Effector memory CD4-positive, alpha-beta T cell (primary cell): ENCODE data around the gene NHP2.
A peak's percentile ranks its signal among the peaks of the same experiment; 100 is the strongest.
"Not testable (repeated sequence)": the region's sequence is repeated elsewhere in the genome, so short reads cannot be mapped to it uniquely, and the experiment has no call there.

Source experiments
- DNase-seq, 3 donors: peaks; one replicate each; pipeline ENCODE4 v3.0.0-alpha.2; 2020
- H3K27ac ChIP-seq: 2 replicates; pipeline ENCODE4 v1.7.0; 2013; ENCODE audit warnings: mild to moderate bottlenecking, low read length, moderate library complexity; ENCODE audit not compliant: insufficient read depth, poor library complexity, severe bottlenecking
- H3K27me3 ChIP-seq: replicated peaks from 2 replicates; pipeline ENCODE4 v1.7.0; 2013; ENCODE audit warnings: mild to moderate bottlenecking, low read length; ENCODE audit not compliant: insufficient read depth, control insufficient read depth, poor library complexity, severe bottlenecking
- H3K36me3 ChIP-seq: 2 replicates; pipeline ENCODE4 v1.7.0; 2013; ENCODE audit warnings: mild to moderate bottlenecking, low read length, moderate library complexity; ENCODE audit not compliant: control insufficient read depth, insufficient read depth
- H3K4me1 ChIP-seq: 2 replicates; pipeline ENCODE4 v1.7.0; 2013; ENCODE audit warnings: low read length, mild to moderate bottlenecking; ENCODE audit not compliant: control insufficient read depth, insufficient read depth, poor library complexity, severe bottlenecking
- H3K4me3 ChIP-seq: 2 replicates; pipeline ENCODE4 v1.7.0; 2013; ENCODE audit warnings: low read length, low read depth, mild to moderate bottlenecking; ENCODE audit not compliant: insufficient read depth, poor library complexity, severe bottlenecking
- H3K9me3 ChIP-seq: 2 replicates; pipeline ENCODE4 v1.7.0; 2013; ENCODE audit warnings: mild to moderate bottlenecking, low read length, moderate library complexity; ENCODE audit not compliant: control insufficient read depth
- total RNA-seq, 3 donors: gene quantifications; one replicate each; lab custom pipeline; 2026; lab: John Stamatoyannopoulos, UW

Gene NHP2
- 20.3 to 32.2 (median 20.6) reads per million in 3 donors for total RNA-seq

DNA sequence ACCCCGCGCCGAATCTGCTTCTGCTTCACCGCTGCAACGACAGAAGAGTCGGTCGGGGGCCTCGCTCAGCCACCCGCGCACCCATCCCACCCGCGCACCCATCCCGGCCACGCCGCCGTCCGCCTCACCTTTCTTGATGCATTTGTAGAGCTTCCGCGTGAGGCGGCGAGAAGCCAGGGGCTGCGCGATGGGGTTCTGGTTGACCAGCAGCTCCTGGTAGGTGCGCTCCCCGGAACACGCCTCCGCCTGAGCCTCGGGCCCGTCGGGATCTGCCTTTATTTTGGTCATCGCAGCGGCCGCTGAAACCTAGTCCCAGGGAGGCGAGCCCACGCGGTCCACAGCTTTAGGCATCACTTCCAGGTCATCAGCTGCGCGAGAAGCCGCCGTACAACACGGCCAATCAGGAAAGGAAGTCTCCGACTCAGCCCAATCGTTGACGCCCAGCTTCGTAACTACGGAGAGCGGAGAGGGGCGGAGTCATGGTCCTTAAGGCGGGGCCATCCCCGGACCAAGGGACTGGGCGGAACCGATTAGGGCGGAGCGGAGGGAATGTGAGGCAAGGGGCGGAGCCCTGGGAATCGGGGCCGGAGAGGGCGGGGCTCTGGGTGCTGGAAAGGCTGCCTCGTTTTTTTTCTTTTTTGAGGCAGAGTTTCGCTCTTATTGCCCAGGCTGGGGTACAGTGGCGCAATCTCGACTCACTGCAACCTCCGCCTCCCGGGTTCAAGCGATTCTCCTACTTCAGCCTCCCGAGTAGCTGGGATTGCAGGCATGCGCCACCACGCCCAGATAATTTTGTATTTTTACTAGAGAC lies at the start of gene NHP2:
Gene NHP2 (minus strand): TSS at position 356 of the 811 bp plus-strand sequence. CDS start 68 bp downstream, at position 288.
- Histone ChIP-seq H3K27me3 (no peaks in the 10 kb centered on the region), H3K36me3 (peaks cover 26% of the 10 kb centered on the region), H3K4me3 (peak within 1 kb of the TSS; percentile 76), H3K27ac (peak within 1 kb of the TSS; percentile 56), H3K9me3 (no peaks in the 10 kb centered on the region), H3K4me1 (peaks cover 10% of the 10 kb centered on the region)
- peak; percentile 96 to 98 (median 97) for DNase-seq

DNA sequence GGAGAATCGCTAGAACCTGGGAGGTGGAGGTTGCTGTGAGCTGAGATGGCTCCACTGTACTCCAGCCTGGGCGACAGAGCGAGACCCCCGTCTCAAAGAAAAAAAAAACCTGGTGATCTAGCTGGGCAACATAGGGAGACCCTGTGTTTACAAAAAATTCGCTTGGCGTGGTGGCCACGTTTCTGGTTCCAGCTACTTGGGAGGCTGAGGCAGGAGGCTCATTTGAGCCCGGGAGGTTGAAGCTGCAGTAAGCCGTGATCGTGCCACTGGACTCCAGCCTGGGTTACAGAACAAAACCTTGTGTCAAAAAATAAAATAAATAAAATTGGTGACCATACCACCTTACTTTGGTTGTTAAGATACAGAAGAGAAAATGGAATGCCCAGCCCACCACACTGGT lies 48.9 kb upstream of the NHP2 start:
- Histone ChIP-seq H3K27ac (no peak overlapping the region), H3K36me3 (peaks cover 10% of the 10 kb centered on the region), H3K27me3 (no peaks in the 10 kb centered on the region), H3K4me3 (no peak overlapping the region), H3K4me1 (peaks cover 19% of the 10 kb centered on the region), H3K9me3 (no peaks in the 10 kb centered on the region)
- no peak for DNase-seq

- no peak overlapping the region for H3K27ac ChIP-seq
- peaks cover 16% of the 10 kb centered on the region for H3K4me1 ChIP-seq
- no peak overlapping the region for H3K4me3 ChIP-seq
- no peak for DNase-seq
- no peaks in the 10 kb centered on the region for H3K27me3 ChIP-seq
- no peaks in the 10 kb centered on the region for H3K9me3 ChIP-seq
- peaks cover 4% of the 10 kb centered on the region for H3K36me3 ChIP-seq
Measured at GRCh38 chr5:178201927-178202235, 48.2 kb upstream of the NHP2 start.

DNA sequence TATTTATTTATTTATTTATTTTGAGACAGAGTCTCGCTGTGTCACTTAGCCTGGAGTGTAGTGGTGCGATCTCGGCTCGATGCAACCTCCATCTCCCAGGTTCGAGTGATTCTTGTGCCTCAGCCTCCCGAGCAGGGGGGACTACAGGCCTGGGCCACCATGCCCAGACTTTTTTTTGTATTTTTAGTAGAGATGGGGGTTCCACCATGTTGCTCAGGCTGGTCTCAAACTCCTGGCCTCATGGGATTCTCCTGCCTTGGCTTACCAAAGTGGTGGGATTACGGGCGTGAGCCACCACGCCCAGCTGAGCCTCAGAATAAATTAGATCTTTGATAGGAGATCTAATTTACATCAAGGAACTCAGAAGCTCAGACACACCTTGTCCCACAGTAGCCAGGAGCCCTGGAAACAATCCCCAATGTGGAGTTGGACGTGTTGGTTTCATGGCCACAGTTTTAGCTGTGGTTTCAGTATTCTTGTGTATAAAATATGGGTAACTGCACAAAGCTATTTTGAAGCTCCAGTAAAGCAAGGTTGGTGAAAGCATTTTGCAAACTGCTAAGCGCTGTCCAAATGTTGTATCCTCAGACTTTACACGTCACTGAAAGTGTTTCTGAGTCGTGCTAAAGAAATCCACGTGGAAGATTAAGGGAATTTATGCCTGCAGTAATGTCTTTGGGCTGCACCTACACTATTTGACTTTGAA lies 47.7 kb upstream of the NHP2 start:
- Histone ChIP-seq H3K9me3 (no peaks in the 10 kb centered on the region), H3K27me3 (no peaks in the 10 kb centered on the region), H3K36me3 (no peaks in the 10 kb centered on the region), H3K4me1 (peaks cover 11% of the 10 kb centered on the region), H3K27ac (no peak overlapping the region), H3K4me3 (no peak overlapping the region)
- no peak for DNase-seq

- Histone ChIP-seq H3K4me1 (no peaks in the 10 kb centered on the region), H3K36me3 (no peaks in the 10 kb centered on the region), H3K27me3 (no peaks in the 10 kb centered on the region), H3K27ac (no peak overlapping the region), H3K4me3 (no peak overlapping the region), H3K9me3 (no peaks in the 10 kb centered on the region)
- no peak for DNase-seq
Measured at GRCh38 chr5:178199581-178200434, 46.1 kb upstream of the NHP2 start.

- no peak overlapping the region for H3K27ac ChIP-seq
- H3K4me1 ChIP-seq = no peaks in the 10 kb centered on the region
- no peaks in the 10 kb centered on the region for H3K9me3 ChIP-seq
- H3K4me3 ChIP-seq = no peak overlapping the region
- no peaks in the 10 kb centered on the region for H3K36me3 ChIP-seq
- DNase-seq = no peak
- H3K27me3 ChIP-seq = no peaks in the 10 kb centered on the region
Measured at GRCh38 chr5:178198706-178199105, 45.0 kb upstream of the NHP2 start.

DNA sequence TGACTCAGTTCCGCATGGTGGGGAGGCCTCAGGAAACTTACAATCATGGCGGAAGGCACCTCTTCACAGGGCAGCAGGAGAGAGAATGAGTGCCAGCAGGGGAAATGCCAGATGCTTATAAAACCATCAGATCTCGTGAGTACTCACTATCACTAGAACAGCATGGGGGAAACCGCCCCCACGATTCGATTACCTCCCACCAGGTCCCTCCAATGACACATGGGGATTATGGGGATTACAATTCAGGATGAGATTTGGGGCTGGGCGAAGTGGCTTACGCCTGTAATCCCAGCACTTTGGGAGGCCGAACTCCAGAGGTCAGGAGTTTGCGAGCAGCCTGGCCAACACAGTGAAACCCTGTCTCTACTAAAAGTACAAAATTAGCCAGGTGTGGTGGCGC lies 44.5 kb upstream of the NHP2 start:
- H3K27me3 ChIP-seq, H3K4me1 ChIP-seq, H3K9me3 ChIP-seq, H3K4me3 ChIP-seq, DNase-seq, H3K36me3 ChIP-seq, H3K27ac ChIP-seq: not testable (repeated sequence)

DNA sequence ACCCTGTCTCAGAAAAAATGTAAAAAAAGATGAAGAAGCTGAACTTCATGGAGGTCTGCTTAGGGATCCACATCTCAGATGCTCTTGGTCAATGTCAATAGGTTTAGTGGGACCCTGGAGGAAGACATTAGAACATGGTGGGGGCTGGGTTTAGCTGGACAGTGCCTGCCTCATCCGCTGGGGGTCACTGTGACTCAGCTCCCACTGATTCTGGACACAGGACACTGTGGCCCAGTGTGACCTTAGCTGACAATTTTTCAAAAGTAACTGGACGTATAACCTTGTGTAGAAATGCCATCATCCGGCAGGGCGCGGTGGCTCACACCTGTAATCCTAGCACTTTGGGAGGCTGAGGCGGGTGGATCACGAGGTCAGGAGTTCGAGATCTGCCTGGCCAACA lies 43.3 kb upstream of the NHP2 start:
- no peaks in the 10 kb centered on the region for H3K36me3 ChIP-seq
- no peak for DNase-seq

DNA sequence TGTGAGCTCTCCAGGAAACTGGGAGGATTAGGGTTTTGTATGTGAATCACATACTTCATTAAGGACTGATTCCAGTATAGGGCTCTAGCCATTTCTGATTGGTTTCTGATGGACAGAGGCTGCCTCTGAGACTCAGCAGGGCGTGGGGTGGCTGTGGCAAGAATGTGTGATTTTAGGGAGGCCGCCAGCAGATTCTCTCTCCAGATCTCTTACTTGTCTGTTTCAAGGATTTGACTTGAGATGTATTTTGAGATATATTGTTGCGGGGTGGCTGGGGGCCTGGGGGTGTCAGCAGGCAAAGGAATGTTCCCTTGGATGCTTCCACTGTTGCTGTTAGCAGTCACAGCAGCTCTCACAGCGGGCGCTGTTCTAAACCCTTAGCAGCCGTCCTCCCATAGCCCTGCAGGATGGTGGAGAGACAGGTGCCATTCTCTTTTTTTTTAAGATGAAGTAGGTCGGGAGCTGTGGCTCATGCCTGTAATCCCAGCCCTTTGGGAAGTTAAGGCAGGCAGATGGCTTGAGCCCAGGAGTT lies 42.7 kb upstream of the NHP2 start:
- no peaks in the 10 kb centered on the region for H3K36me3 ChIP-seq
- no peak for DNase-seq
- H3K4me3 ChIP-seq = no peak overlapping the region
- H3K27ac ChIP-seq = no peak overlapping the region
- no peaks in the 10 kb centered on the region for H3K4me1 ChIP-seq
- H3K9me3 ChIP-seq = no peaks in the 10 kb centered on the region
- no peaks in the 10 kb centered on the region for H3K27me3 ChIP-seq

More for the DNA sequence above, 43.3 kb upstream of the NHP2 start:
- Histone ChIP-seq H3K27me3 (no peaks in the 10 kb centered on the region), H3K27ac (no peak overlapping the region), H3K4me1 (no peaks in the 10 kb centered on the region), H3K9me3 (no peaks in the 10 kb centered on the region), H3K4me3 (no peak overlapping the region)
